GM18870 (cell line): ENCODE results near the gene CCDC12.
"Not testable (repeated sequence)": the region's sequence is repeated elsewhere in the genome, so short reads cannot be mapped to it uniquely, and the experiment has no call there.

ENCODE experiments used
- ATAC-seq: cut with Tn5 transposase; IDR thresholded peaks from one replicate; pipeline ENCODE4 v1.9.1; 2021; ENCODE audit warnings: moderate library complexity; ENCODE audit not compliant: unreplicated experiment

Gene CCDC12

DNA sequence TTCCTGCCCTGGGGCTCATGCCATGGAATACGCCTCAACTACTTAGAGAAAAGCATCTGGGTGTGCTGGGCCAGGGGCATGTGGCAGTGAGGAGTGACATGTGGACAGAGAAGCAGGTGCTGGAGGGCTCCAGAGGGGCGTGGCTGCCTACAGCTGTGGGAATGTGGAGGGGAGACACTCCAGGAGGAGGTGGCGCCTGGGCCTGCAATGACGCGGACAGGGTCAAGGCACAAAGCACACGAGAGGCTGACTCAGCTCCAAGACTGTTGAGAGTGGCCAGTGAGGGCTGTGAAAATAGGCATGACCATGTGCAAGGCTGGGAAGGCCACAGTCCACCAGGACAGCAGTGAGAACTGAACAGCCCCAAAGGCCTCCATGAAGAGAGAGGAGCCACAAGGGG lies 50.5 kb downstream of the CCDC12 start:
- no peak for ATAC-seq

GRCh38 chr3:46925585-46925934 lies 51.0 kb downstream of the CCDC12 start:
- no peak for ATAC-seq

DNA sequence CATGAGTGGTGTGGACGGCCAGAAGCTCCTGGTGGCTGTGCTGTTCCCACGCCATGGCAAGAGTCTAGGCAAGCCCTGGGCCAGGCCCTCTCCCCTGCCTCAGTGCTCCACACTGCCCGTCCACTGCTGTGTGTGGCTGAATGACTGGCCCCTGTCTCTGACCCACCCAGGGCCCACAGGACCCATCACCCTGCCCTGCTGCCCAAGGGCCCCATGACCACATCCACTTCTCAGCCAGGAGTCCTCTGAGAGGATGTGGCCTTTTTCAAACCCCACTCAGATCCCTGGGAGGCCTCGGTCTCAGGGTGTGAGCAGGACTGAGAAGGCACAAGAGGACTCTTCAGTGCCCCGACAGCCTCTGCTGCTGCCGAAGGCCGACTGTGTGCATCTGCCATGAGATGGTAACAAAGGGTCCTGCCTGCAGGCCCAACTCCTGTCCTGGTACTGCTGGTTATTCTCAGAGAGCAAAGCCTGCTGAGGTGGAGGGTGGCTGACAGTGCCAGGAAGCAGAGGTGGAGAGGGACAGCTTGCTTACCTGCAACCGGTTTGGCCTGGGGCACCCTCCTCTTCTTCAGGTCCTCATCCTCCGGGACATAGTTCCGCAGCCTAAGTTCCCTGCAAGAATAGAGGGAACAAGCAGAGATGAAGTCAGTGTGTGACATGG lies 51.5 kb downstream of the CCDC12 start:
- no peak for ATAC-seq

DNA sequence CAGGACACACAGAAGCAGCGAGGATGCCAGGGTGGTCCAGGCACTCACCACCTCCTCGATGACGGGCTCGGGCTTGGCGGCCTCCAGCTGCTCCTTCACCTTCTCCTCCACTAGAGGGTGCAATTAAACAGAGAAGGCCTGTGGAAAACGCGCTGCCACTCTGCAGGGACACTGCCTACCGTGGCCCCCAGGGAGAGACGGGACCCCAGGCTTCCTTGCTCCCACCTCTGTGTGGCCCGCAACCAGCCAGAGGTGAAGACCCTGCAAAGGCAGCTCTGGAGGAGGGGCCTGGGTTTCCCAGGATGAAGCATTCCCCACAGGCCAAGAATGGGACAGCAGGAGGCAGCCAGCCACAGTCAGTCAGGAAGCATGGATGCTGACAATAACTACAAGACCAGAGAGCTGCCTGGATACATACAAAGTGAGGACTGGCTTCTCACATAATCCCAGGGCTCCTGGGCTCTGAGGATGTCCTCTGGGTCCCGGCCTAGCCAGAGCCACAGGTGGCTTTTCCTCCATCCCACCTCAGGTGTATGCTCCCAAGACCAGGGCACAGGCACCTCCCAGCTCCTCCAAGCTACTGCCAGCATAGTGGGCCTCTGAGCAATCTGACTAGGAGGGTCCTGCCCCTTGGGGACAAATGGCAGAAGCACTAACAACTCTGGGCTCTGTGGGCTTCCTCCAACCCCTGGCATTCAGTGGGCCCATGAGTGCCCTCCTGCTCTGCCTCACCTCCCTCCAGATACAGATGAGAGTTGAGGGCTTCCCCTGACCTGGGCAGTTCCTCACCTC lies 52.8 kb downstream of the CCDC12 start:
- no peak for ATAC-seq

- ATAC-seq: no peak
Measured at GRCh38 chr3:46922871-46923558, 53.5 kb downstream of the CCDC12 start.

DNA sequence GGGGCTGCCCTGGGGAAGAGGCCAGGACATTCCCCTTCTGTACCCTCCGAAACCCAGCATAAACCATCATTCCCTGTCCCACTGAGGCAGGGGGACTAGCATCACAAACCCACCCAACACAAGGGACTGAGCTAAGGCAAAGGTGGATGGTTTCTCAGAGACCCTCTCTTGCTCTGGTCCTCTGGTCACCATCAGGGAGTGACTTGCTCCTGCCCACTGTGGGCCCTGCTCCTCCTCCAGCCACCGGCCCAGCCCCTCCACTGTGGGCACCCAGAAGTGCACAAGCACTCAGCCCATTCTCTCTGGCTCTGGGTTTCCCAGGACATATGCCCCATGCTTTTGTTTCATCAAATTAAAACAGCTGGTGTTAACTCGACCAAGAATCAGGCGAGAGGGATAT lies 54.1 kb downstream of the CCDC12 start:
- ATAC-seq: no peak

DNA sequence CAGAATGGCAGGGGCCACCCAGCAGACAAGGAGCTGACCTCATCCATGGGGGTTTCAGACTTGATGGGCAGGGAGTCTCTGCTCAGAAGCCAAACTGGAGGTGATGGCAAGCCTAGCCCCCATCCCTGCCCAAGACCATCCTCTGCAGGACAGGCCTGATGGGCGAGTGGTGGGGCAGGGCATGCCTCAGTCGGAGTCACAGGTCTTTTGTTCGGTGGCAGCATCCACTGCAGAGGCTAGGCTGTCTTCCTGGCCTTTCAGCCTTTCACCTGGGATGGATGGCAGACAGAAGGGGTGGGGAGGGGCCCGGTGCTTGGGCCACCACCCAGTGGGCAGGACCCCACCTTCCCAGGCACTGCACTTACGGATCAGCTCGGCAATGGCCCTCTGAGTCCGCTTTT lies 54.7 kb downstream of the CCDC12 start:
- no peak for ATAC-seq

- no peak for ATAC-seq
Measured at GRCh38 chr3:46921041-46921440, 55.5 kb downstream of the CCDC12 start.

DNA sequence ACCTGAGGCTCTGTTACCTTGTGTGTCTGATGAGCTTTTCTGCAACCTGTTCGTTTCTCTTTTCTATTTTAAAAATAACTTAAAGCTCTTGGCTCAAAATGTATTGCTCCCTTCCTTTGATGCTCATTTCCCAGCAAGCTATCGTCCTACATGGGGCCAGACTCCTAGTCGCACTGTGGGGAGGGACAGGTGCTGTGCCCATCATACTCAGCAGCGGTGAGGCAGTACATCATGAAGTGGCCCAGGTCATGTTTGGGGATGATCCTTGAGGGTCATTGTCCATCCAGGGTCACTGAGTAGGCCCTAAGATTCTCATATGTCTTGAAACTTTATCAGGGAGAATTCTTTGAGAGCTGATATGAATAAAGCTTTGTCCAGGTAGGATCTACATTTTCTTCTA lies 57.9 kb downstream of the CCDC12 start:
- ATAC-seq: no peak

DNA sequence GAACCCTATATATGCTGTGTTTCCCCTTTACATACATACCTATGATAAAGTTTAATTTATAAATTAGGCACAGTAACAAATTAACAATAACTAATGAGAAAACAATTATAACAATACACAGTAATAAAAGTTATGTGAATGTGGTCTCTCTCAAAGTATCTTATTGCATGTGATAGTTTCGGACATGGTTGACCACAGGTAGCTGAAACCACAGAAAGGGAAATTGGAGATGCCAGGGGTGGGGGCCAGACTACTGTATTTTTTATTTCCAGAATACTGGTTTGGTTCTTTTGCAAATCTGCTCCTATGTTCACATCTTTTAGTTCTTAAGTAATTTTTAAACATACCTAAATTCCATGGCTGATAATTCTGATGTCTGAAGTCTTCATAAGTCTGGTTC lies 58.3 kb downstream of the CCDC12 start:
- ATAC-seq: no peak

DNA sequence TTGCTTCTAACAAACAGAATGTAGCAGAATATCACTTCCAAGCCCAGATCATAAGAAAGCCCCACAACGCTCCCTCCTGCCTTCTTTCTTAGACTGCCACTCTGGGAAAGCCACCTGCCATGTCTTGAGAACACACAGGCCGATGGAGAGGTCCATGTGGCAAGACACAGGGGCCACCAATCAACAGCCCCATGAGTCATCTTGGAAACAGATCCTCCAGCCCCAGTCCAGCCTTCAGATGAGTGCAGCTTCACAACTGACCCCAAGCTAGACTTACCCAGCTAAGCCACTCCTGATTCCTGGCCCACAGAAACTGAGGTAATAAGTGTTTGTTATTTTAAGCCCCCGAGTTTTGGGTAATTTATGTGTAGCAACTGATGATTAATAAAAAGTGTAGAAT lies 59.3 kb downstream of the CCDC12 start:
- no peak for ATAC-seq

DNA sequence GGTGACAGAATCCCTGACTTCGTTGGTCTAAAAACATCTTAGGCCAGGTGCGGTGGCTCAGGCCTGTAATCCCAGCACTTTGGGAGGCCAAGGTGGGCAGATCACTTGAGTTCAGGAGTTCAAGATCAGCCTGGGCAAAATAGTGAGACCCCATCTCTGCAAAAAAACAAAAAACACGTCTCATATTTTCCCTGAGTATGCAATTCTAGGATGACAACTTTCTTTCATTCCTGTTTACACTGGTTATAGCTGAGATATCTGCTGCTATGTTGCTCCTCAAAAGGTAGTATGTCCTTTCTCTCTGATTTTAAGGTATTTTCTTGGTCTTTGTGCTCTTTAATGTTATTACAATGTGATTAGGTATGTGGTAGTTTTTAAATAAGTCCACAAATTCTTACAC lies 59.7 kb downstream of the CCDC12 start:
- ATAC-seq: no peak

GRCh38 chr3:46916278-46916677 lies 60.3 kb downstream of the CCDC12 start:
- no peak for ATAC-seq

GRCh38 chr3:46915297-46915822 lies 61.2 kb downstream of the CCDC12 start:
- ATAC-seq: no peak

DNA sequence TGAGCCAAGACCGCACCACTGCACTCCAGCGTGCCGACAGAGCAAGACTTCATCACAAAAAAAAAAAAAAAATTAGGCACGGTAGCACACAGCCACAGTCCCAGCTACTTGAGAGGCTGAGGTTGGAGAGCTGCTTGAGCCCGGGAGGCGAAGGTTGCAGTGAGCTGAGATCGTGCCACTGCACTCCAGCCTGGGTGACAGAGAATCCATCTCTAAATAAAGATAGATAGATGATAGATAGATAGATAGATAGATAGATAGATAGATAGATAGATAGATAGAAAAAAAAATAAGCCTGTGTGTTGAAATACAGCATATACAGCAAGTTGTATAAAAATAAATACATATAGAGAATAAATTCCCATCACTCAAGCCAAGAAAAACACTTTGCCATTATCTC lies 61.7 kb downstream of the CCDC12 start:
- no peak for ATAC-seq

DNA sequence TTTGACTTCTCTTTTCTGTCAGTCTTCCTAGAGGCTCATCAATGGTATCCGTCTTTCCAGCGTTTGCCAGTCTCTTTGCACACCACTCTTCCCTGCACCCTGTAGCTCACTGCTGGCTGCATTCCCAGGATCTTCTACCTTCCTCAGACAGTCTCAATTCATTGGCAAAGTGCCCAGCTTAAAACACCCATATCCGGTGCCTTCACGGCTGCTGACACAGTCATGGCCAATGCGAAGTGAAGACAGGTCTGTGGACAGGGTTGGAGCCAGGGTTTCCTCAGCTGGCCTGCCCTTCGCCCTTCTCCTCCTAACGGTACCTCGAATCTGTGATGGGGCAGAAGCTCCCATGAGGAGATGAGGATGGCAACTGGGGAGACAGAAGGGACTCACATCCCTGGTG lies 62.9 kb downstream of the CCDC12 start:
- no peak for ATAC-seq

DNA sequence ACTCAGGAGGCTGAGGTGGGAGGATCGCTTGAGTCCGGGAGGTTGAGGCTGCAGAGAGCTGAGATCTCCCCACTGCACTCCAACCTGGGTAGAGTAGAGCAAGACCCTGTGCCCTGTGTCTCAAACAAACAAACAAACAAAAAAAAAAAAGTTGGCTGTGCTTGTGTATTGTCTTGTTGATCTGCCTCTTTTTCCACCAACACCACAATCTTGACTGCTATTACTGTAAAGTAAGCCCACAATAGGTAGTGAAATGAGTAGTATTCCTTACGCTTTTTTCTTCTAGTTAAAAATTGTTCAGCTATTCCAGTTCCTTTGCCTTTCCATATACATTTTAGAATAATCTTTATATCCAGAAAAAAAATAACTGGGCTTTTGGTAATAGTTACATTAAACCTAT lies 63.6 kb downstream of the CCDC12 start:
- no peak for ATAC-seq

DNA sequence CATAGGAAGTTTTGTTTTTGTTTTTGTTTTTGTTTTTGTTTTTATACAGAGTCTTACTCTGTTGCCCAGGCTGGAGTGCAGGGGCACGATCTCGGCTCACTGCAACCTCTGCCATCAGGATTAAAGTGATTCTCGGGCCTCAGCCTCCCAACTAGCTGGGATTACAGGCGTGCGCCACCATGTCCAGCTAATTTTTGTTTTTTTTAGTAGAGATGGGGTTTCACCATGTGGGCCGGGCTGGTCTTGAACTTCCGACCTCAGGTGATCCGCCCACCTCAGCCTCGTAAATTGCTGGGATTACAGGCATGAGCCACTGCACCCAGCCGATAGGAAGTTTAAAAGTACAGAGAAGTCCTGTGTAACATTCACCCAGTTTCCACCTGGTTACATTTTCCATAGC lies 65.6 kb downstream of the CCDC12 start:
- not testable (repeated sequence) for ATAC-seq

GRCh38 chr3:46910166-46910760 lies 66.3 kb downstream of the CCDC12 start:
- ATAC-seq: no peak

GRCh38 chr3:46909535-46910161 lies 66.9 kb downstream of the CCDC12 start:
- ATAC-seq: no peak

GRCh38 chr3:46908986-46909534 lies 67.5 kb downstream of the CCDC12 start:
- no peak for ATAC-seq
